ENCODE data around the gene GNG7.

- TF ChIP-seq FOXJ3 (CRISPR knock-in tag; IDR thresholded peaks at IDR 0.05; ENCODE audit: borderline replicate concordance), result no peak
- TF ChIP-seq, protein P1, sequence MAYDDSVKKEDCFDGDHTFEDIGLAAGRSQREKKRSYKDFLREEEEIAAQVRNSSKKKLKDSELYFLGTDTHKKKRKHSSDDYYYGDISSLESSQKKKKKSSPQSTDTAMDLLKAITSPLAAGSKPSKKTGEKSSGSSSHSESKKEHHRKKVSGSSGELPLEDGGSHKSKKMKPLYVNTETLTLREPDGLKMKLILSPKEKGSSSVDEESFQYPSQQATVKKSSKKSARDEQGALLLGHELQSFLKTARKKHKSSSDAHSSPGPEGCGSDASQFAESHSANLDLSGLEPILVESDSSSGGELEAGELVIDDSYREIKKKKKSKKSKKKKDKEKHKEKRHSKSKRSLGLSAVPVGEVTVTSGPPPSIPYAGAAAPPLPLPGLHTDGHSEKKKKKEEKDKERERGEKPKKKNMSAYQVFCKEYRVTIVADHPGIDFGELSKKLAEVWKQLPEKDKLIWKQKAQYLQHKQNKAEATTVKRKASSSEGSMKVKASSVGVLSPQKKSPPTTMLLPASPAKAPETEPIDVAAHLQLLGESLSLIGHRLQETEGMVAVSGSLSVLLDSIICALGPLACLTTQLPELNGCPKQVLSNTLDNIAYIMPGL (CRISPR knock-in tag; IDR thresholded peaks at IDR 0.05), result no peak
These were observed 62.5 kb downstream of the GNG7 start for GRCh38 chr19:2639999-2640398.

All from WTC11 (cell line).